HepG2 (cell line): ENCODE measurements around the gene TNFSF10. TPM values are rescaled to one million over a fixed set of nuclear protein-coding genes. Genes with fewer than 3 reads are reported as not detected.

Experiments used
- ELF1 ChIP-seq: sonication (generic); formaldehyde crosslinking; IDR thresholded peaks from 2 replicates; pipeline ENCODE4 v1.4.0; 2020; ENCODE audit warnings: missing genetic modification reagents
- ERF ChIP-seq: IDR thresholded peaks from 2 replicates; pipeline ENCODE4 v1.6.1; 2018; ENCODE audit warnings: missing biosample characterization, missing genetic modification reagents
- GFI1 ChIP-seq: sonication (generic); formaldehyde crosslinking; IDR thresholded peaks from 2 replicates; pipeline ENCODE4 v1.5.0; 2020; ENCODE audit warnings: missing genetic modification reagents, mild to moderate bottlenecking, borderline replicate concordance
- HNF4A ChIP-seq: sonication (generic); formaldehyde crosslinking; IDR thresholded peaks from 2 replicates; pipeline ENCODE4 v1.4.0; 2020; ENCODE audit warnings: missing genetic modification reagents
- KAT8 ChIP-seq: IDR thresholded peaks from 2 replicates; pipeline ENCODE4 v1.6.1; 2016; ENCODE audit warnings: missing genetic modification reagents, missing compliant biosample characterization
- MAZ ChIP-seq, 2 experiments: sonication (generic) in 1 of 2; formaldehyde crosslinking in 1 of 2; IDR thresholded peaks; 2 replicates each; pipeline versions ENCODE4 v1.5.0 to v1.6.1; 2012 to 2020; ENCODE audit warnings: low read depth in 2 of 2, mild to moderate bottlenecking in 2 of 2, borderline replicate concordance in 1 of 2, improper control_type of control experiment in 1 of 2, low read length in 1 of 2, missing genetic modification reagents in 1 of 2, moderate library complexity in 1 of 2
- NAIF1 ChIP-seq: sonication (generic); formaldehyde crosslinking; IDR thresholded peaks from 2 replicates; pipeline ENCODE4 v1.5.0; 2020; ENCODE audit warnings: mild to moderate bottlenecking, missing genetic modification reagents, borderline replicate concordance
- NCOA2 ChIP-seq: sonication (generic); formaldehyde crosslinking; IDR thresholded peaks from 2 replicates; pipeline ENCODE4 v1.8.0; 2022; ENCODE audit warnings: inconsistent platforms
- POGZ ChIP-seq: sonication (generic); formaldehyde crosslinking; IDR thresholded peaks from 2 replicates; pipeline ENCODE4 v1.4.0; 2020; ENCODE audit warnings: mild to moderate bottlenecking, missing genetic modification reagents
- SALL2 ChIP-seq: sonication (generic); formaldehyde crosslinking; IDR thresholded peaks from 2 replicates; pipeline ENCODE4 v1.8.1; 2023; ENCODE audit warnings: mild to moderate bottlenecking, missing genetic modification reagents, inconsistent platforms
- STAT5B ChIP-seq: sonication (generic); formaldehyde crosslinking; IDR thresholded peaks from 2 replicates; pipeline ENCODE4 v1.4.0; 2020; ENCODE audit warnings: missing genetic modification reagents
- TCF12 ChIP-seq, 2 experiments: fragments of 450-650 bp in 1 of 2; sonication (generic) in 1 of 2; formaldehyde crosslinking in 1 of 2; IDR thresholded peaks; 2 replicates each; pipeline versions ENCODE4 v1.6.1 to v1.8.0; 2017 to 2022; ENCODE audit warnings: antibody characterized with exemption in 1 of 2, mild to moderate bottlenecking in 1 of 2, missing genetic modification reagents in 1 of 2, moderate library complexity in 1 of 2
- TFAP4 ChIP-seq: sonication (generic); IDR thresholded peaks from 2 replicates; pipeline ENCODE4 v1.6.1; 2016; ENCODE audit warnings: low read depth, borderline replicate concordance
- TGIF2 ChIP-seq: IDR thresholded peaks from 2 replicates; pipeline ENCODE4 v1.6.1; 2016; ENCODE audit warnings: control low read depth, missing compliant biosample characterization
- ZBTB2 ChIP-seq: sonication (generic); formaldehyde crosslinking; IDR thresholded peaks from 2 replicates; pipeline ENCODE4 v1.8.0; 2022; ENCODE audit warnings: low read depth, missing genetic modification reagents
- ZNF30 ChIP-seq: sonication (generic); formaldehyde crosslinking; IDR thresholded peaks from 2 replicates; pipeline ENCODE4 v1.5.0; 2020; ENCODE audit warnings: mild to moderate bottlenecking, missing genetic modification reagents
- ZNF383 ChIP-seq: sonication (generic); formaldehyde crosslinking; IDR thresholded peaks from 2 replicates; pipeline ENCODE4 v1.4.0; 2020; ENCODE audit warnings: missing genetic modification reagents, mild to moderate bottlenecking, borderline replicate concordance
- ZNF501 ChIP-seq: sonication (generic); formaldehyde crosslinking; IDR thresholded peaks from 2 replicates; pipeline ENCODE4 v1.5.1; 2020; ENCODE audit warnings: mild to moderate bottlenecking, moderate library complexity, missing genetic modification reagents
- ZNF574 ChIP-seq: sonication (generic); formaldehyde crosslinking; IDR thresholded peaks from 2 replicates; pipeline ENCODE4 v1.4.0; 2020; ENCODE audit warnings: missing genetic modification reagents
- ZNF598 ChIP-seq: sonication (generic); formaldehyde crosslinking; IDR thresholded peaks from 2 replicates; pipeline ENCODE4 v1.5.1; 2020; ENCODE audit warnings: mild to moderate bottlenecking, missing genetic modification reagents, borderline replicate concordance
- ZNF674 ChIP-seq: sonication (generic); formaldehyde crosslinking; IDR thresholded peaks from 2 replicates; pipeline ENCODE4 v1.5.0; 2020; ENCODE audit warnings: low read depth, mild to moderate bottlenecking, missing genetic modification reagents
- ZNF713 ChIP-seq: sonication (generic); formaldehyde crosslinking; IDR thresholded peaks from 2 replicates; pipeline ENCODE4 v1.4.0; 2020; ENCODE audit warnings: mild to moderate bottlenecking, missing genetic modification reagents
- ZSCAN30 ChIP-seq: sonication (generic); formaldehyde crosslinking; IDR thresholded peaks from 2 replicates; pipeline ENCODE4 v1.5.0; 2020; ENCODE audit warnings: mild to moderate bottlenecking, missing genetic modification reagents
- polyA plus RNA-seq, 8 experiments: library from polyadenylated mRNA; depleted of rRNA in 3 of 8; stranded (reverse) in 7 of 8; unstranded in 1 of 8; fragments of >200 nt; fragmentation: Illumina TruSeq in 4 of 8; extraction: Trizol in 4 of 8; gene quantifications; 2 replicates each; pipeline versions ENCODE4 v1.2.1 to v1.2.3, GENCODE V29; 2011 to 2016; ENCODE audit warnings: low read depth in 4 of 8, missing spikeins in 1 of 8, mixed read lengths in 1 of 8; ENCODE audit not compliant: insufficient read depth in 1 of 8
- total RNA-seq, 5 experiments: library from RNA; depleted of rRNA; stranded (reverse); fragments of >200 nt; fragmentation: Illumina TruSeq; extraction: Trizol; gene quantifications; 2 replicates each; pipeline ENCODE4 v1.2.3, GENCODE V29; 2016; ENCODE audit warnings: low read depth in 1 of 5

The TNFSF10 gene
- total and polyA plus RNA-seq, 2 of the 13 experiments (the other 11 are each of a cell fraction or from before 2014, with no cell fraction given): 8.4 to 9.9 TPM

GRCh38 chr3:172522871-172523818, at the start of gene TNFSF10 (continued):
- TF ChIP-seq ZNF598 (CRISPR knock-in tag) (peak; percentile 90; the same call in 1 of the 2 replicates), SALL2 (CRISPR knock-in tag) (no peak), TCF12 (IDR thresholded peaks at IDR 0.05) (no peak), TCF12 (CRISPR knock-in tag; IDR thresholded peaks at IDR 0.05) (no peak), NCOA2 (CRISPR knock-in tag) (no peak; the same call in 1 of the 2 replicates), NAIF1 (CRISPR knock-in tag) (no peak), MAZ (IDR thresholded peaks at IDR 0.05; ENCODE audit: borderline replicate concordance, low read depth, low read length) (no peak), MAZ (CRISPR knock-in tag; IDR thresholded peaks at IDR 0.05; ENCODE audit: low read depth) (0 out of 2 replicates have a peak, but pooled peaks have one; percentile 55), POGZ (CRISPR knock-in tag) (0 out of 2 replicates have a peak, but pooled peaks have one; percentile 20), ZNF713 (CRISPR knock-in tag) (no peak), STAT5B (no peak), ZNF574 (peak; percentile 59), GFI1 (CRISPR knock-in tag) (no peak), HNF4A (peak; percentile 14), KAT8 (CRISPR knock-in tag) (0 out of 2 replicates have a peak, but pooled peaks have one; percentile 26), ZSCAN30 (no peak), ZNF674 (CRISPR knock-in tag) (no peak), ZNF501 (CRISPR knock-in tag) (peak; percentile 52; the same call in 1 of the 2 replicates), ZBTB2 (CRISPR knock-in tag) (no peak), TFAP4 (no peak), ERF (peak; percentile 52; the same call in 1 of the 2 replicates), ELF1 (CRISPR knock-in tag) (no peak), ZNF30 (CRISPR knock-in tag) (no peak), ZNF383 (no peak), TGIF2 (CRISPR knock-in tag) (no peak)
